WERI-Rb-1 (cell line): Measurements from ENCODE around the gene AMMECR1.

Experiments used
- DNase-seq: peaks from one replicate; pipeline ENCODE4 v3.0.0-alpha.2; 2020
- H3K27ac ChIP-seq: fragments of 250-450 bp; sonication (Bioruptor Pico); 2 replicates; pipeline ENCODE4 v1.5.1; 2020; ENCODE audit warnings: mild to moderate bottlenecking, moderate library complexity
- H3K27me3 ChIP-seq: fragments of 250-450 bp; sonication (Bioruptor Pico); 2 replicates; pipeline ENCODE4 v1.5.1; 2021; ENCODE audit warnings: mild to moderate bottlenecking, low read depth, moderate library complexity; ENCODE audit not compliant: insufficient read depth, severe bottlenecking
- H3K36me3 ChIP-seq: fragments of 250-450 bp; sonication (Bioruptor Pico); 2 replicates; pipeline ENCODE4 v1.5.1; 2020; ENCODE audit warnings: mild to moderate bottlenecking, moderate library complexity
- H3K4me3 ChIP-seq: 2 replicates; pipeline ENCODE4 v1.5.1; 2011; ENCODE audit warnings: low read depth, mild to moderate bottlenecking, control low read depth, low read length
- H3K9me3 ChIP-seq: fragments of 250-450 bp; sonication (Bioruptor Pico); 2 replicates; pipeline ENCODE4 v1.5.1; 2021; ENCODE audit warnings: mild to moderate bottlenecking, moderate library complexity; ENCODE audit not compliant: severe bottlenecking
- CTCF ChIP-seq: IDR thresholded peaks from 2 replicates; pipeline ENCODE4 v1.5.1; 2011; ENCODE audit warnings: low read depth, mild to moderate bottlenecking, control low read depth, inconsistent platforms, low read length

Gene AMMECR1

DNA sequence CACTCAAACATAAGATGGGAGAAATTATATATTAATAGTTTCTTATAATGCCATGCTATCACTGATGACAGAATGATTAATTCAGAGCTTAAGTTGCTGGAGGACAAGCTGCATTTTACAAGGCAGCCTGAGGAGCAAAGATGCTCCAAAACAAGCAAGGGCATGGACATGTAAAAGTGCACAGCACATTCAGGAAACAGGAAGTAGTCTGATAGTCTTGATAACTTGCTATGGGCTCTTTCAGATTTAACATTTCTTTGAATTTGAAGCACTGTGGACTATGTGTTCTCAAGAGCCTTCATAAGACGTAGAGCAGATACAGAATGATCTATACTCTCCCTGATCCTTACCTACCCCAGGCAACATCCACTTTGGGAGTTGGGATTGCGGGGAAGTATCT is 50.0 kb downstream of the AMMECR1 start:
- Histone ChIP-seq H3K27ac (no peak overlapping the region), H3K9me3 (no peaks in the 10 kb centered on the region), H3K4me3 (no peak overlapping the region), H3K36me3 (no peaks in the 10 kb centered on the region), H3K27me3 (no peaks in the 10 kb centered on the region)
- no peak for TF ChIP-seq CTCF
- DNase-seq = no peak

- Histone ChIP-seq H3K9me3 (no peaks in the 10 kb centered on the region), H3K36me3 (no peaks in the 10 kb centered on the region), H3K4me3 (no peak overlapping the region), H3K27ac (no peak overlapping the region), H3K27me3 (no peaks in the 10 kb centered on the region)
- TF ChIP-seq CTCF = no peak
- DNase-seq = no peak
Measured at GRCh38 chrX:110265661-110266060, 52.2 kb downstream of the AMMECR1 start.

- TF ChIP-seq CTCF = no peak
- H3K27ac ChIP-seq = no peak overlapping the region
- H3K4me3 ChIP-seq = no peak overlapping the region
- DNase-seq = no peak
- no peaks in the 10 kb centered on the region for H3K27me3 ChIP-seq
- no peaks in the 10 kb centered on the region for H3K9me3 ChIP-seq
- no peaks in the 10 kb centered on the region for H3K36me3 ChIP-seq
Measured at GRCh38 chrX:110259117-110259516, 58.8 kb downstream of the AMMECR1 start.

DNA sequence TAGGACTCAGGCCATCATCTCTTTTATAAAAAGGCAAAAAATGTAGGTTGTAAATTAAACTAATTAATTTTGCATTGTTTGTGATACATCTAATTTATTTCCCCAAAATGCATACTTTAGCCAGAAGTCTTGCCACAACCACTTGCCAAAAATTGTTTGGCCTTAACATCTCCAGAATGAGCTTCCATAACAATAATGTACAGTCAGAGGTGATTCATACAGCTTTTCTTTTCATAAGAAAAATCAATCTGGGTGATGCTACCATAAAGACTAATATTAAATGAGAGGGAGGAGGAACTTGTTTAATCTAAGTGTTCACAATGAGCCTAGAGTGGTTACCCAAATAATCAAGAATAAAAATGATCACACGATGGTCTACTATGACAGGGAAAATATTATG is 59.3 kb downstream of the AMMECR1 start:
- no peak for DNase-seq
- Histone ChIP-seq H3K27ac (no peak overlapping the region), H3K4me3 (no peak overlapping the region), H3K36me3 (no peaks in the 10 kb centered on the region), H3K27me3 (no peaks in the 10 kb centered on the region), H3K9me3 (no peaks in the 10 kb centered on the region)
- TF ChIP-seq CTCF = no peak

GRCh38 chrX:110257889-110258288 is 60.0 kb downstream of the AMMECR1 start:
- no peaks in the 10 kb centered on the region for H3K36me3 ChIP-seq
- no peaks in the 10 kb centered on the region for H3K9me3 ChIP-seq
- no peak overlapping the region for H3K4me3 ChIP-seq
- H3K27ac ChIP-seq = no peak overlapping the region
- TF ChIP-seq CTCF = no peak
- no peaks in the 10 kb centered on the region for H3K27me3 ChIP-seq
- DNase-seq = no peak

GRCh38 chrX:110252711-110253110 is 65.2 kb downstream of the AMMECR1 start:
- no peak overlapping the region for H3K4me3 ChIP-seq
- H3K36me3 ChIP-seq = no peaks in the 10 kb centered on the region
- no peaks in the 10 kb centered on the region for H3K27me3 ChIP-seq
- H3K27ac ChIP-seq = no peak overlapping the region
- no peaks in the 10 kb centered on the region for H3K9me3 ChIP-seq
- TF ChIP-seq CTCF = no peak
- no peak for DNase-seq
